Activated CD8-positive, alpha-beta T cell treated with anti-CD3 and anti-CD28 coated beads for 36 hours (primary cell): ENCODE results near the gene ATP2A3. TPM values are rescaled to one million over a fixed set of nuclear protein-coding genes. Genes with fewer than 3 reads are reported as not detected.
A peak's percentile ranks its signal among the peaks of the same experiment; 100 is the strongest.

Experiments
- ATAC-seq: fragments of 200-7000 bp; cut with Tn5 transposase; one replicate; pipeline ENCODE4 v1.10.0; 2021; ENCODE audit warnings: mild to moderate bottlenecking, moderate library complexity
- CTCF ChIA-PET: fragments of 350-600 bp; sonication (Branson Sonifier 250); formaldehyde crosslinking; loops from one replicate; lab custom pipeline; 2021; ENCODE audit warnings: antibody characterized with exemption; lab: Charles Lee
- POLR2A ChIA-PET: fragments of 350-600 bp; sonication (Branson Sonifier 250); formaldehyde crosslinking; loops from one replicate; lab custom pipeline; 2021; ENCODE audit warnings: antibody characterized with exemption; lab: Charles Lee
- DNase-seq: peaks from one replicate; pipeline ENCODE4 v3.0.0-alpha.2; 2020
- H3K27ac Mint-ChIP-seq: one replicate; pipeline ENCODE4 v1.8.0; 2021; ENCODE audit warnings: mild to moderate bottlenecking, mixed read lengths
- H3K27me3 Mint-ChIP-seq: one replicate; pipeline ENCODE4 v1.8.0; 2021; ENCODE audit warnings: mixed read lengths
- H3K36me3 Mint-ChIP-seq: one replicate; pipeline ENCODE4 v1.8.0; 2021; ENCODE audit warnings: low read depth, mixed read lengths
- H3K4me1 Mint-ChIP-seq: one replicate; pipeline ENCODE4 v1.8.0; 2021; ENCODE audit warnings: low read depth, mixed read lengths
- H3K4me3 Mint-ChIP-seq: one replicate; pipeline ENCODE4 v1.8.0; 2021; ENCODE audit warnings: mild to moderate bottlenecking, moderate library complexity, mixed read lengths
- H3K9me3 Mint-ChIP-seq: one replicate; pipeline ENCODE4 v1.8.0; 2021; ENCODE audit warnings: mixed read lengths
- CTCF ChIP-seq: fragments of 200-600 bp; IDR thresholded peaks from one replicate; pipeline ENCODE4 v1.8.0; 2022; ENCODE audit warnings: antibody characterized with exemption, mild to moderate bottlenecking
- intact Hi-C: fragments of 100-400 bp; cut with micrococcal nuclease; formaldehyde crosslinking; loops from one replicate; pipeline ENCODE4 v1.10.0; 2022
- total RNA-seq, 2 experiments: library from RNA; stranded (reverse); gene quantifications; one replicate each; pipeline ENCODE4 v1.2.3, GENCODE V29; 2021

Gene ATP2A3
- total RNA-seq, 2 experiments from 2014 or later = 113 to 117 TPM

GRCh38 chr17:4003131-4003500 lies 38.9 kb upstream of the ATP2A3 start:
- ATAC-seq = no peak
- CTCF ChIA-PET = interaction anchor here (1.3 to 5.7 kb wide), 4 partner anchors 16 to 160 kb away, joined by 3 to 34 read pairs (median 6); no protein-coding TSS in a partner anchor
- intact Hi-C loops = loop anchor here (5.0 kb wide), 2 partner anchors 41 to 141 kb away; partner anchors contain the start of gene ATP2A3
- peaks cover 5% of the 10 kb centered on the region for H3K4me1 Mint-ChIP-seq
- H3K36me3 Mint-ChIP-seq = peaks cover 5% of the 10 kb centered on the region
- no peak for DNase-seq
- H3K4me3 Mint-ChIP-seq = no peak overlapping the region
- TF ChIP-seq CTCF = no peak
- no peaks in the 10 kb centered on the region for H3K27me3 Mint-ChIP-seq
- no peak overlapping the region for H3K27ac Mint-ChIP-seq
- no peaks in the 10 kb centered on the region for H3K9me3 Mint-ChIP-seq
- POLR2A ChIA-PET = no interaction called here

DNA sequence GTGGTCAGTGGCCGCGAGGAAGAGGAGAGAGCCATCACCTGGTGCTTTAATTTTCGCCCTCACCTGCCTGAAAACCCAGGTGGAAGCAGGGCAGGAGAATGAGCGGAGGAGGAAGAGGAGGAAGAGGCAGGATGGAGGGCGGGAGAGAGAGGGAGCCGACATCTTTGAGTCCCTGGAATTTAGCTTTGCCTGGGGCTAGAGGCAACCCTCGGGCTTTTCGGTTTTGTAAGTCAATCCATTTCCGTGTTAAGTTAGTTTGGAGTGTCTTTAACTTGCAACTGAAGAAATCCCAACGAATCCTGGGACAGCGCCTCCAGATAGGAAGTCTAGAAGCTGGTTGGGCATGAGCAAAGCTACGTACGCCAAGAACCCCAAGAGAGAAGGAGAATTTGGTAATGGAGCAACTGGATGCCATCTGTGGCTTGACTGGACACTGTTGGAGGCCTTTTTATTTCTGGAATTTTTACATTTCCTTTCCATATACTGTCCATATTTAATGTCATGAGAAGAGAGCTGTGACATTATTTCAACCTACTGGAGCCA lies 36.9 kb upstream of the ATP2A3 start:
- no peak overlapping the region for H3K27ac Mint-ChIP-seq
- no peak for ATAC-seq
- no peak for DNase-seq
- H3K4me3 Mint-ChIP-seq = no peak overlapping the region
- H3K4me1 Mint-ChIP-seq = peaks cover 5% of the 10 kb centered on the region
- no peaks in the 10 kb centered on the region for H3K36me3 Mint-ChIP-seq
- intact Hi-C loops = loop anchor here (5.0 kb wide), 2 partner anchors 39 to 139 kb away; partner anchors contain the start of gene ATP2A3
- ChIA-PET CTCF (interaction anchor here (1.0 to 5.7 kb wide), 3 partner anchors 87 to 156 kb away, joined by 3 to 34 read pairs (median 5); no protein-coding TSS in a partner anchor), POLR2A (interaction anchor here (1.2 kb wide), 2 partner anchors 22 to 89 kb away, joined by 3 read pairs; no protein-coding TSS in a partner anchor)
- TF ChIP-seq CTCF = no peak
- no peaks in the 10 kb centered on the region for H3K27me3 Mint-ChIP-seq
- H3K9me3 Mint-ChIP-seq = no peaks in the 10 kb centered on the region

- no peaks in the 10 kb centered on the region for H3K27me3 Mint-ChIP-seq
Measured at GRCh38 chr17:3998436-3998835, 34.2 kb upstream of the ATP2A3 start.

GRCh38 chr17:3995067-3995466 lies 30.8 kb upstream of the ATP2A3 start:
- POLR2A ChIA-PET = interaction anchor here (0.6 to 0.7 kb wide), 2 partner anchors 9 to 74 kb away, joined by 3 read pairs; no protein-coding TSS in a partner anchor
- H3K27ac Mint-ChIP-seq = no peak overlapping the region
- no peak overlapping the region for H3K4me3 Mint-ChIP-seq
- intact Hi-C loops = no loop called here
- no peak for ATAC-seq
- CTCF ChIA-PET = interaction anchor here (1.2 kb wide), 1 partner anchor 81 kb away, joined by 3 read pairs; no protein-coding TSS in a partner anchor
- H3K27me3 Mint-ChIP-seq = no peaks in the 10 kb centered on the region
- H3K4me1 Mint-ChIP-seq = no peaks in the 10 kb centered on the region
- no peaks in the 10 kb centered on the region for H3K36me3 Mint-ChIP-seq
- no peak for TF ChIP-seq CTCF
- peaks cover 6% of the 10 kb centered on the region for H3K9me3 Mint-ChIP-seq
- DNase-seq = no peak

More at GRCh38 chr17:3998436-3998835, 34.2 kb upstream of the ATP2A3 start:
- Mint-ChIP-seq H3K4me3 (no peak overlapping the region), H3K4me1 (no peaks in the 10 kb centered on the region), H3K27ac (no peak overlapping the region), H3K9me3 (peaks cover 6% of the 10 kb centered on the region), H3K36me3 (no peaks in the 10 kb centered on the region)
- POLR2A ChIA-PET = interaction anchor here (1.0 kb wide), 1 partner anchor 77 kb away, joined by 3 read pairs; no protein-coding TSS in a partner anchor
- TF ChIP-seq CTCF = no peak
- intact Hi-C loops = no loop called here
- no peak for DNase-seq
- ATAC-seq = no peak
- CTCF ChIA-PET = interaction anchor here (1.0 to 5.7 kb wide), 3 partner anchors 11 to 153 kb away, joined by 3 to 34 read pairs (median 3); partner anchors contain the start of gene NCBP3

DNA sequence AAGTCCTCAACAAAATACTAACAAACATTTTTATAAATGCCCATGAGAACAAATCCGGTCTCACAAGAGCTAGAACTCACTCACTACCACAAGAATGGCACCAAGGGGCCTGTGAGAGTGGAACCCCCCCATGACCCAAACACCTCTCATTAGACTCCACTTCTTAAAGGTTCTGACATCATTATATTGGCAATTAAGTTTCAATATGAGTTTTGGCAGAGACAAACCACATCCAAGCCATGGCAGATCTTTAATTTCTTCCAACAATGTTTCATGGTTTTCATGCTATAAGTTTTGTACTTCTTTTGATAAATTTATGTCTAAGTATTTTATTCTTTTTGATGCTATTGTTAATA lies 30.0 kb upstream of the ATP2A3 start:
- DNase-seq (no peak), ATAC-seq (peak; percentile 37)
- Mint-ChIP-seq H3K4me3 (no peak overlapping the region), H3K36me3 (no peaks in the 10 kb centered on the region), H3K9me3 (peaks cover 6% of the 10 kb centered on the region), H3K27ac (no peak overlapping the region), H3K27me3 (no peaks in the 10 kb centered on the region), H3K4me1 (no peaks in the 10 kb centered on the region)
- POLR2A ChIA-PET = interaction anchor here (0.6 to 0.7 kb wide), 2 partner anchors 10 to 74 kb away, joined by 3 read pairs; no protein-coding TSS in a partner anchor
- intact Hi-C loops = no loop called here
- CTCF ChIA-PET = interaction anchor here (0.9 kb wide), 1 partner anchor 81 kb away, joined by 3 read pairs; no protein-coding TSS in a partner anchor
- TF ChIP-seq CTCF = no peak
